ENCODE results near the gene ZMAT5. TPM values are rescaled to one million over a fixed set of nuclear protein-coding genes. Genes with fewer than 3 reads are reported as not detected.

Gene ZMAT5
- total and polyA plus RNA-seq, 12 donors: 15.1 to 46.7 (median 21.0) TPM

DNA sequence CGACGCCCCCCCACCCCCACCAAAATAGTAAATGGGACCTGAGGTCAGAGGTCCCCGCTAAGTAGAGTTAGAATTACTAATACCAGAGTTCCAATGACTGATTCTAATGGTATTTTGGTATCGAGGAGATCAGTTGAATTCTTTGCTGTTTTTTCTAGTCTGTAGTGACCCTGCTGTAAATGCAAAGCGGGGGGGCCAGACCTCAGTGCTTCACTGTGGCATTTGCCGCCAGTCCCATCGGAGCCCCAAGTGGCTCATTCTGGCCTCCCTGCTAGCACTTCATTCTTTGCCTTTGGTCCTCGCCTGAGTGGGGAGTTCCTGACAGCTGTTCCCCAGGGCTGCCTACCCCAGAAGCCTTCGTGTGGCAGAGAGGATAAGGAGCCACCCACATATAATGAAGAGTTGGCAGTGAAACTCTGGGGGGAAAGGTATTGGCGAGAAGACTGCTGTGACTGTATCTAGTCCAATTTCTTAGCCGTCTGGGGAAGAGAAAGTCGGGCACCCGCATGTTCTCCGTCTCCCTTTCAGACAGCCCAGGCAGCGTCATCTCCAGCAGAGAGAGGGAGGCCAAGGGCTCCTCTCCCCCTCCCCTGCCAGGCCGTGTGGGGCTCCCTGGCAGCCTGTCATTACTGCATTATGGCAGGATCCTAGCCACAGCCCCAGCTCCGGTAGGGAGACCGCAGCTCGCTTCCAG lies 66.5 kb downstream of the ZMAT5 start:
- WGBS, 2 donors: 51 to 64% methylated on average over 19 of the region's 19 CpGs
- Histone ChIP-seq H3K4me3 (no peak overlapping the region), H3K9me3 (no peaks in the 10 kb centered on the region), H3K4me1 (peaks cover 0 to 30% (median 11%) of the 10 kb centered on the region in 9 donors), H3K27ac (no peak overlapping the region), H3K36me3 (peaks cover 0 to 27% (median 5%) of the 10 kb centered on the region in 9 donors), H3K27me3 (peaks cover 0 to 39% (median 27%) of the 10 kb centered on the region in 7 donors)
- TF ChIP-seq, protein P1, sequence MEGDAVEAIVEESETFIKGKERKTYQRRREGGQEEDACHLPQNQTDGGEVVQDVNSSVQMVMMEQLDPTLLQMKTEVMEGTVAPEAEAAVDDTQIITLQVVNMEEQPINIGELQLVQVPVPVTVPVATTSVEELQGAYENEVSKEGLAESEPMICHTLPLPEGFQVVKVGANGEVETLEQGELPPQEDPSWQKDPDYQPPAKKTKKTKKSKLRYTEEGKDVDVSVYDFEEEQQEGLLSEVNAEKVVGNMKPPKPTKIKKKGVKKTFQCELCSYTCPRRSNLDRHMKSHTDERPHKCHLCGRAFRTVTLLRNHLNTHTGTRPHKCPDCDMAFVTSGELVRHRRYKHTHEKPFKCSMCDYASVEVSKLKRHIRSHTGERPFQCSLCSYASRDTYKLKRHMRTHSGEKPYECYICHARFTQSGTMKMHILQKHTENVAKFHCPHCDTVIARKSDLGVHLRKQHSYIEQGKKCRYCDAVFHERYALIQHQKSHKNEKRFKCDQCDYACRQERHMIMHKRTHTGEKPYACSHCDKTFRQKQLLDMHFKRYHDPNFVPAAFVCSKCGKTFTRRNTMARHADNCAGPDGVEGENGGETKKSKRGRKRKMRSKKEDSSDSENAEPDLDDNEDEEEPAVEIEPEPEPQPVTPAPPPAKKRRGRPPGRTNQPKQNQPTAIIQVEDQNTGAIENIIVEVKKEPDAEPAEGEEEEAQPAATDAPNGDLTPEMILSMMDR (IDR thresholded peaks at IDR 0.05): no peak
- DNase-seq (no peak), ATAC-seq (no peak)
- intact Hi-C loops (cut with DNase I): loop anchor here in 1 of 10 donors (5.0 kb wide), 1 partner anchor 307 kb away; no protein-coding TSS in a partner anchor

- TF ChIP-seq, protein P1 (IDR thresholded peaks at IDR 0.05): no peak
- H3K4me1 ChIP-seq: peaks cover 0 to 18% (median 8%) of the 10 kb centered on the region in 9 donors
- ATAC-seq (no peak), DNase-seq (no peak)
- H3K27me3 ChIP-seq: peaks cover 0 to 25% (median 18%) of the 10 kb centered on the region in 7 donors
- no peak overlapping the region for H3K4me3 ChIP-seq
- intact Hi-C loops (cut with DNase I): loop anchor here in 3 of 10 donors (10.0 kb wide), 3 partner anchors 307 to 387 kb away; partner anchors contain the start of gene HORMAD2 (in 1 of the 3)
- 81 to 83% methylated on average over 16 of the region's 16 CpGs for WGBS, 2 donors
- no peaks in the 10 kb centered on the region for H3K9me3 ChIP-seq
- H3K27ac ChIP-seq: no peak overlapping the region
- peaks cover 0 to 50% (median 9%) of the 10 kb centered on the region in 9 donors for H3K36me3 ChIP-seq
Measured at GRCh38 chr22:29697853-29698598, 68.8 kb downstream of the ZMAT5 start.

- intact Hi-C loops (cut with DNase I): loop anchor here in 3 of 10 donors (10.0 kb wide), 3 partner anchors 309 to 389 kb away; partner anchors contain the start of gene HORMAD2 (in 1 of the 3)
- H3K36me3 ChIP-seq: peaks cover 0 to 69% (median 9%) of the 10 kb centered on the region in 9 donors
Measured at GRCh38 chr22:29695129-29695926, 71.5 kb downstream of the ZMAT5 start.

More at GRCh38 chr22:29695129-29695926, 71.5 kb downstream of the ZMAT5 start:
- Histone ChIP-seq H3K4me1 (no peaks in the 10 kb centered on the region), H3K4me3 (no peak overlapping the region), H3K27ac (no peak overlapping the region), H3K9me3 (no peaks in the 10 kb centered on the region), H3K27me3 (peaks cover 0 to under 1% (median 0%) of the 10 kb centered on the region in 7 donors)
- TF ChIP-seq, protein P1 (IDR thresholded peaks at IDR 0.05): no peak
- peak in 2 of 8 donors; percentile 13 to 44 for ATAC-seq
- DNase-seq: no peak
- WGBS, 2 donors: 91 to 92% methylated on average over 33 of the region's 33 CpGs
